SH-SY5Y (cell line): ENCODE data around the gene FABP7.

Experiments used
- GATA2 ChIP-seq: IDR thresholded peaks from 2 replicates; pipeline ENCODE4 v1.6.1; 2011; ENCODE audit warnings: mild to moderate bottlenecking, low read depth, low read length
- GATA3 ChIP-seq: IDR thresholded peaks from 2 replicates; pipeline ENCODE4 v1.6.1; 2011; ENCODE audit warnings: low read depth, mild to moderate bottlenecking, low read length, moderate library complexity

- TF ChIP-seq GATA2 (no peak), GATA3 (no peak)
These were observed 23.6 kb upstream of the FABP7 start for GRCh38 chr6:122755901-122756300.
